Amniotic stem cell (primary cell): ENCODE results near the gene OR52E4.

Source experiments
- DNase-seq: peaks from one replicate; lab custom pipeline; 2025; lab: John Stamatoyannopoulos, UW

OR52E4 gene

GRCh38 chr11:5880329-5880728, at the start of gene OR52E4:
OR52E4 (plus strand) TSS chr11:5880629; CDS start chr11:5884293, 3,664 bp downstream.
- no peak for DNase-seq

DNA sequence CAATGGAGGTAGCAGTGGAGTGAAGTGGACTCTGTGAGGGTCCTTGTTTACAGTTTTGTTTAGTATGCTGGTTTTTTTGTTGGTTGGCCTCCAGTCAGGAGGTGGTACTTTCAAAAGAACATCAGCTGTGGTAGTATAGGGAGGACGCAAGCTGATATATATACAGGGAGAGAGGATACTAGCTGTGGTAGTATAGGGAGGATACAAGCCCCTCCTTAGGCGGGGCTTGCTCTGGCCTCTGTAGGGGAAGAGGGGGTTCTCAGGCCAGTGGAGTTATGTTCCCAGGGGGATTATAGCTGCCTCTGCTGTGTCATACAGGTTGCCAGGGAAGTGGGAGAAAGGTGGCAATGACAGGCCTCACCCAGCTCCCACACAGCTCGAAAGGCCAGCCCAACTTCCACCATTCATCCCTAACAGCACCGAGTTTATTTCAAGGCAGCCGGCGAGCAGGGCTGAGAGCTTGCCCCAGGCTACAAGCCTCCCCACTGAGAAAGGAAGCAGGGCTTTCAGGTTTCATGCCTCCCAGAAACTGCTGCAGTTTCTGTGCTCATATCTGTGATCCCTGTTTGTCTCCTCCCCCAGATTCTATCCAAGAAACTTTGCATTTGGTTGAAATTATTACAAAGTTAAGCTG, 49.1 kb upstream of the OR52E4 start:
- no peak for DNase-seq

GRCh38 chr11:5833446-5833845, 47.0 kb upstream of the OR52E4 start:
- DNase-seq, result no peak

GRCh38 chr11:5837695-5838094, 42.7 kb upstream of the OR52E4 start:
- DNase-seq, result no peak

DNA sequence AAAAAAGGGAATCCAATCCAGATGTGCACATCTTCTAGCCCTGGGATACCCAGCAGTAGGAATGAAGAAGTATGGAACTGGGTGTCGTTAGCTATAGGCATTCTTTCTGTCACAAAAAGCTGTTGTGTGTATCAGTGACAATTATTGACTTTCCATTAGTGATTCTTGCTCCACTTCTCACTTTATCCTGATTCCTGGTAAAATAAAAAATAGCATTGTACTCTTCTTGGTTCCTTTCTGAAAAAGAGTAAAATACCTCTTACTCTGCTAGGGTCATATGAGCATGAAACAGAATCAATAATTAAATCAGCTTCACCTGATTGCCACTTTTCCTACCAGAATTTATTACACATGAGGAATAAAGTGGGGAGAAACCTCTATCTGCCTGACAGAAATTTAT, 38.6 kb upstream of the OR52E4 start, which contains the start of gene OR52E6:
Gene OR52E6 (minus strand): TSS at position 101 of the 400 bp plus-strand sequence. CDS start 0 bp downstream, at position 101.
- no peak for DNase-seq

- no peak for DNase-seq
Observed at GRCh38 chr11:5846701-5847100, 33.7 kb upstream of the OR52E4 start.

DNA sequence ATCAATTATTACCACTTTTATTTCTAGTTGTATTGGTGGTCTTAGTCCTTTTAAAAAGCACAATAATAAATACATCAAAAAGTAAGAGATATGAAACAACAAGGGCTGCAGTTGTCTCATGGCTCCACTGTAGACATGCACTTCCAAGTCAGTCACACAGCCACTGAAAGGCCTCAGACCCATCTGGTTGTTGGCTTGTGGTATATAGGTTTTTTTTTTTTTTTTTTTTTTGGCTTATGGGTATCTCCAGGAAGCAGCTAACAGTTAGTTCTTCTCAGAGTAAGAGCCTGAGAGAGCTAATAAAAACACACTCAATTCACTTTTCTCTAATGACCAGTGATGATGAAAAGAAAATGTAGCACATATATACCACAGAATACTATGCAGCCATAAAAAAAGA, 32.7 kb upstream of the OR52E4 start:
- DNase-seq, result no peak

GRCh38 chr11:5851002-5851401, 29.4 kb upstream of the OR52E4 start:
- DNase-seq, result no peak

- DNase-seq, result no peak
Observed at GRCh38 chr11:5857590-5857989, 22.8 kb upstream of the OR52E4 start, which contains the start of gene OR52E8. OR52E8 (minus strand) TSS chr11:5857690; CDS start chr11:5857690, 0 bp downstream.

- DNase-seq, result no peak
Observed at GRCh38 chr11:5865826-5866225, 14.6 kb upstream of the OR52E4 start.

DNA sequence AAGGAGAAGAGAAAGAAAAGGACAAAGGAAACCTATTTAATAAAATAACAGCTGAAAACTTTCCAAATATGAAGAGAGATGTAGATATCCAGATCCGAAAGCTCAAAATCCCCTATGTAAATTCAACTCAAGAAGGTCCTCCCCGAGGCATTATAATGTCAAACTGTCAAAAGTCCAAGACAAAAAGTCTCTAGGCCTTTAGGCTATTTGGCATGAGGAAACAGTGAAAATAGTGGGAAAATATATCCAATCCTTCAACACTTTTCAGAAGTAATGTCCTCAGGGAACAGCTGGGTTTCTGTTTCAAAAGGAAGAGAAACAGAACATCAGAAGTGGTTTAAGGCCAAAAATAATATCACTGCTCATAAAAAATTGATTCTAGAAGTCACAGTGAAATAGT, 1.9 kb upstream of the OR52E4 start:
- no peak for DNase-seq

DNA sequence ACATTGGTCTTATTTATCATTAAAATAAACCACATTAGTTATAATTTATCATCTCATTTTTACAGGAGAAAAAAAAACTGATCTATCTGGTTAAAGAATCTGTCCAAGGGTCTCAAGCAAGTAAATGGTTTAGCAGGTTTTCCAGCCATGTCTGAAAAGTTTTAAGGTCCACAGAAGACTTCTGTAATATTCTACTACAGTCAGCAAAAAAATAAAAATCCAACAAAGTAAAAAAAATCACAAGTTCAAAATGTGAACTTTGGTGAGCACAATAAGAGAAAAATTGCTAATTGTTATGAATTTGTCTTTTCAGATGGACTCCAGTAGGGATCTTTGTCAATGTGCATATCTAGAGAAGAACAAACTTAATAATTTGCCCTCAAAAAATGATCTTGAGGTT, 1.3 kb downstream of the OR52E4 start:
- no peak for DNase-seq

GRCh38 chr11:5887172-5887571, 6.7 kb downstream of the OR52E4 start:
- no peak for DNase-seq

GRCh38 chr11:5887661-5888060, 7.2 kb downstream of the OR52E4 start:
- no peak for DNase-seq

DNA sequence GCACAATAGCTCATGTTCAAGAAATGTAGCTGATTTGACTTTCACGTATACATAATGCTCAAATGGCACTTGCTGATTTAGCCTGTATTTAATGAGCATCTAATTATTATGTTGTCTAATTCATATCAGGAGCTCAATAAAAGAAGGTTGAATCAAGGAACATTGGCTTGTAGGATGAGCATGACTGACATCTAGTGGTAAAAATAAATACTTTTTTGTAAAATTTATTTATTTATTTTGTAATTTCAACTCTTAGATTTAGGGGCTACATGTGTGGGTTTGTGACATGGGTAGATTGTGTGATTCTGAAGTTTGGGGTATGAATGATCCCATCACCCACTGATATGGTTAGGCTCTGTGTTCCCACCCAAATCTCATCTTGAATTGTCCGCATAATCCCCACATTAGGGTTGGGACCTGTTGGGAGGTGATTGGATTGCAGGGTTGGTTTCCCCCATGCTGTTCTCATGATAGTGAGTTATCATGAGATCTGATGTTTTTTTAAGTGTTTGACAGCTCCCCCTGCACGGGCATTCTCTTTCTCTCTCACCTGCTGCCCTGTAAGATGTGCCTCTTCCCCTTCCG, 10.9 kb downstream of the OR52E4 start:
- DNase-seq, result no peak

DNA sequence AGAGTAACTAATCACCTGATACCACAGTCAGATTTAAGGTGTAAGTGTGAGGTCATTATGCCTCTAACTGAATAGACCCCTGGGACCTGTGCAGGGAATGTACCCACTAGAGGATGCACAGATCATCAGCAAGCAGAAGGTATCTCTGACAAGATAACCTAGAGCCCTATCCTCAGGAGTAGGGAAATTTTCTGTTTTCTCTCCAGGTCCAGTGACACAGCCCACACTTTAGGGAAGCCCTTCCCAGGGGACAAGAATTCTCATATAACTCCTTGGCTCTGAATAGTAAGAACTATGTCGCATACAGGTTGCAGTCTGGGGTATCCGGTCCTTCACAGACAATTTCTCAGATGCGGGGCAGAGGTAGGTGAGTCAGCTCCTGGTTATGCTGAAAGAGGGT, 12.5 kb downstream of the OR52E4 start, which contains the start of gene OR52E5:
Gene OR52E5 (plus strand): TSS at position 301 of the 400 bp plus-strand sequence. CDS start 7,569 bp downstream, outside the sequence.
- DNase-seq, result no peak

DNA sequence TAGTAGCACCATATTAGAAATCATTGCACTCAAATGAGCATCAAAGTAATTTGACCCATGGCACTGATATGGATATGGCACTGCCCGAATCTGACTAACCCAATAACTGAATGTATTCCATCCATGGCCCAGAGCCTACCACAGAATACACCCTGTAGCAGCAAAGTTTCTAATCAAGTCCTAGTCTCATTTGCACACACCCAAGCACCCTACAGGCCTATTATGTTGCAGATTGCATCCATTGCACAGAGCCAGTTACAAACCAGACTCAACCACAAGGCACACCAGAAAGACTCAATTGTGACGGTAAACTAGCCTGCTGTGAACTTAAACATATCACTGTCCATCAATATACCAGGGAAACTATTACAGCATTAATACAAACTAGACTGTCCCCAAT, 19.1 kb downstream of the OR52E4 start:
- DNase-seq, result no peak

- DNase-seq, result no peak
Observed at GRCh38 chr11:5910540-5910939, 30.1 kb downstream of the OR52E4 start.

DNA sequence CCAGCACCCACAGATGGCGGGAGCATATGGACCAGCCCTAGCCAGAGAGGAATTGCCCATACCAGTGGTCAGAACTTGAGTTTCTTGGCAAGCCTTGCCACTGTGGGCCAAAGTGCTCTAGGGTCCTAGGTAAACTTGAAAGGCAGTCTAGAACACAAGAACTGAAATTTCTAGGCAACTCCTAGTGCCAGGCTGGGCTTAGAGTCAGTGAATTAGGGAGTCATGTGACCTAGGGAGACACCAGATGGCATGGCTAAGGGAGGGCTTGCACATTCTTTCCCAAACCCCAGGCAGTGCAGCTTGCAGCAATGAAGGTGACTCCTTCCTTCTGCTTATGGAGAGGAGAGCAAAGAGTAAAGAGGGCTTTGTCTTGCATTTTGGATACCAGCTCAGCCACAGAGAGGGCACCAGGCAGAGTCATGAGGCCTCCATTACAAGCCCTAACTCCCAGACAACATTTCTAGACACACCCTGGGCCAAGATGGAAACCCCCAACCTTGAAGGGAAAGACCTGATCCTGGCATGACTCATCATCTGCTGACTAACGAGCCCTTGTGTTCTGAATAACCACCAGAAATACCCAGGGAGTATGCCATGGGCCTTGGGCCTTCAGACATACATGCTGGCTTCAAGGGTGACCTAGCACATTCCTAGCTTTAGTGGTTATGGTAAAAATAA, 42.5 kb downstream of the OR52E4 start:
- no peak for DNase-seq

GRCh38 chr11:5923427-5923776, 43.0 kb downstream of the OR52E4 start:
- DNase-seq, result no peak

GRCh38 chr11:5923794-5924193, 43.4 kb downstream of the OR52E4 start:
- no peak for DNase-seq

DNA sequence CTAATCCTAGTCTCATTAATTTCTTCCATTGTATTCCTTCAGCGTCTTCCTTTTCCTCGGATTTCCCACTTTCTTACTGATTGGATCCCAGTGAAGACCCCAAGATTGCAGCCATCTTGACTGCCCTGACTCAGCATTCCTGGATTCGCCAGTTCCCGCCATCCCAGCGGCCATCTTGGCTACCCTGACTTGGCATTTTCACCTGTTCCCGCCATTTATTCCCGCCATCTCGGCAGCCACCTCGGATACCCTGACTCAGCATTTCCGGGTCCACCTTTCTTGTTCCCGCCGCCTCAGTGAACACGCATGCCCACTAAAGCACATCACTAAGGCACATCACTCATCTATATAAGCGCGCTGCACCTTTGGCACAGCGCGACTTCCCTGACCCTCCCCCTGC, 47.8 kb downstream of the OR52E4 start:
- no peak for DNase-seq

- no peak for DNase-seq
Observed at GRCh38 chr11:5928811-5929210, 48.4 kb downstream of the OR52E4 start.
